OCI-M1 (cell line): Measurements from ENCODE around the gene IDE.

Source experiments
- DNase-seq: peaks from one replicate; lab custom pipeline; 2025; lab: John Stamatoyannopoulos, UW

The IDE gene

GRCh38 chr10:92567952-92568600 lies 5.8 kb downstream of the IDE start:
- no peak for DNase-seq

- peak; percentile 17 for DNase-seq
These were observed 11.5 kb downstream of the IDE start for GRCh38 chr10:92562424-92562823.

GRCh38 chr10:92559046-92559445 lies 14.8 kb downstream of the IDE start:
- DNase-seq = no peak

- DNase-seq = no peak
These were observed 19.9 kb downstream of the IDE start for GRCh38 chr10:92553959-92554358.

- no peak for DNase-seq
These were observed 21.6 kb downstream of the IDE start for GRCh38 chr10:92552310-92552709.

- no peak for DNase-seq
These were observed 23.0 kb downstream of the IDE start for GRCh38 chr10:92550924-92551323.

GRCh38 chr10:92547676-92548075 lies 26.2 kb downstream of the IDE start:
- DNase-seq = no peak

GRCh38 chr10:92545556-92545955 lies 28.3 kb downstream of the IDE start:
- no peak for DNase-seq

- DNase-seq = peak; percentile 94
These were observed 29.6 kb downstream of the IDE start for GRCh38 chr10:92544296-92544695.

- no peak for DNase-seq
These were observed 31.4 kb downstream of the IDE start for GRCh38 chr10:92542458-92542857.

GRCh38 chr10:92541583-92541982 lies 32.3 kb downstream of the IDE start:
- DNase-seq = no peak

GRCh38 chr10:92538231-92538958 lies 35.5 kb downstream of the IDE start:
- no peak for DNase-seq

GRCh38 chr10:92530891-92531535 lies 42.9 kb downstream of the IDE start:
- peak; percentile 81 for DNase-seq

- no peak for DNase-seq
These were observed 43.5 kb downstream of the IDE start for GRCh38 chr10:92530421-92530820.

GRCh38 chr10:92527716-92528115 lies 46.2 kb downstream of the IDE start:
- DNase-seq = no peak

- DNase-seq = no peak
These were observed 50.3 kb downstream of the IDE start for GRCh38 chr10:92523639-92524038.

GRCh38 chr10:92517034-92517655 lies 56.7 kb downstream of the IDE start:
- peak; percentile 90 for DNase-seq

GRCh38 chr10:92508866-92509265 lies 65.0 kb downstream of the IDE start:
- DNase-seq = no peak

- no peak for DNase-seq
These were observed 67.6 kb downstream of the IDE start for GRCh38 chr10:92506336-92506735.

- no peak for DNase-seq
These were observed 68.8 kb downstream of the IDE start for GRCh38 chr10:92505044-92505443.

- DNase-seq = no peak
These were observed 71.5 kb downstream of the IDE start for GRCh38 chr10:92502296-92502808.

- DNase-seq = no peak
These were observed 80.5 kb downstream of the IDE start for GRCh38 chr10:92493362-92493761.
